NCI-H146 (cell line): ENCODE data around the gene PPIE.

ENCODE experiments used
- DNase-seq: peaks from one replicate; lab custom pipeline; 2025; lab: John Stamatoyannopoulos, UW

PPIE gene

DNA sequence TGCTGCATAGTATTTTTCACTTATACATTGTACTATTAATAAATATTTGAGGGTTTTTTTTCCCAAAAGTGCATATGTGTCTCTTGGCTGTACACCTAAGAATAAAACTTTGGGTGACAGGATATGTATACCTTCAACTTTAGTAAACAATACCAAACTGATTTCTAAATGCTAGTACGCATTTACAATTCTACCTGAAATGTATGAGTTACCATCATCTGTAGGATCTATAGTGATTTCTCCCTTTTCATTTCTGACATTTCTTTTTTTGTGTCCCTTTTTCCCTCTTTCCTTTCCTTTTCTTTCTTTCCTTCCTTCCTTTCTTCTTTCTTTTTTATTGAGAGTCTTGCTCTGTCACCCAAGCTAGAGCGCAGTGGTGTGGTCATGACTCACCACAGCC is 66.7 kb downstream of the PPIE start:
- DNase-seq = no peak

GRCh38 chr1:39808784-39809517 is 70.3 kb downstream of the PPIE start:
- no peak for DNase-seq

GRCh38 chr1:39812913-39813312 is 74.2 kb downstream of the PPIE start:
- DNase-seq = no peak
